Measurements from ENCODE around the gene BAK1.
"Not testable (repeated sequence)": the region's sequence is repeated elsewhere in the genome, so short reads cannot be mapped to it uniquely, and the experiment has no call there.

Gene BAK1

GRCh38 chr6:33545292-33545691 is 34.8 kb downstream of the BAK1 start:
- H2BK12ac ChIP-seq (ENCODE audit: low read length in 2 of 2); H3K9me3 ChIP-seq (ENCODE audit: control insufficient read depth, low read length); H3K4me2 ChIP-seq (ENCODE audit: low read length, poor library complexity, severe bottlenecking); H3K36me3 ChIP-seq (ENCODE audit: control insufficient read depth in 1 of 2, insufficient read depth in 2 of 2, low read depth in 1 of 2, low read length in 2 of 2); H3K79me1 ChIP-seq (replicated peaks; ENCODE audit: low read length, poor library complexity, severe bottlenecking); H4K91ac ChIP-seq (ENCODE audit: low read length); H2BK15ac ChIP-seq (ENCODE audit: low read depth, poor library complexity, severe bottlenecking); H4K8ac ChIP-seq (ENCODE audit: low read length); H3K23ac ChIP-seq (ENCODE audit: low read length in 2 of 2); H3K14ac ChIP-seq (ENCODE audit: low read length in 2 of 2); H2AFZ ChIP-seq (ENCODE audit: low read depth, low read length); H3K9ac ChIP-seq (ENCODE audit: low read length); H2BK120ac ChIP-seq (ENCODE audit: low read depth, low read length); H3K27ac ChIP-seq (ENCODE audit: low read length, poor library complexity, severe bottlenecking); H3K18ac ChIP-seq (ENCODE audit: low read depth in 1 of 2, low read length in 2 of 2); H3K4ac ChIP-seq (ENCODE audit: low read depth in 1 of 2, low read length in 2 of 2); H2BK5ac ChIP-seq (ENCODE audit: low read depth, low read length, poor library complexity, severe bottlenecking); H3K4me1 ChIP-seq (ENCODE audit: control insufficient read depth, insufficient read depth, low read depth, low read length); H3K27me3 ChIP-seq (ENCODE audit: control insufficient read depth in 1 of 2, insufficient read depth in 1 of 2, low read length in 2 of 2); H2AK5ac ChIP-seq (ENCODE audit: low read length, severe bottlenecking); DNase-seq; H3K4me3 ChIP-seq (ENCODE audit: insufficient read depth in 1 of 2, low read depth in 1 of 2, low read length in 2 of 2): not testable (repeated sequence)
- 86% methylated on average over 11 of the region's 11 CpGs for WGBS

GRCh38 chr6:33543116-33543515 is 37.0 kb downstream of the BAK1 start:
- no peak overlapping the region for H3K4ac ChIP-seq (ENCODE audit: low read depth in 1 of 2, low read length in 2 of 2)
- peaks cover 0 to 2% of the 10 kb centered on the region in 2 experiments for H3K27me3 ChIP-seq (ENCODE audit: control insufficient read depth in 1 of 2, insufficient read depth in 1 of 2, low read length in 2 of 2)
- 83% methylated on average over 4 of the region's 4 CpGs for WGBS
- H3K27ac ChIP-seq (ENCODE audit: low read length, poor library complexity, severe bottlenecking): no peak overlapping the region
- no peak overlapping the region for H3K14ac ChIP-seq (ENCODE audit: low read length in 2 of 2)
- H2BK120ac ChIP-seq (ENCODE audit: low read depth, low read length): no peak overlapping the region
- H3K4me1 ChIP-seq (ENCODE audit: control insufficient read depth, insufficient read depth, low read depth, low read length): no peaks in the 10 kb centered on the region
- H2BK5ac ChIP-seq (ENCODE audit: low read depth, low read length, poor library complexity, severe bottlenecking): no peak overlapping the region
- H3K4me3 ChIP-seq (ENCODE audit: insufficient read depth in 1 of 2, low read depth in 1 of 2, low read length in 2 of 2): no peak overlapping the region
- no peaks in the 10 kb centered on the region for H3K9me3 ChIP-seq (ENCODE audit: control insufficient read depth, low read length)
- no peak overlapping the region for H2BK12ac ChIP-seq (ENCODE audit: low read length in 2 of 2)
- no peak overlapping the region for H2BK15ac ChIP-seq (ENCODE audit: low read depth, poor library complexity, severe bottlenecking)
- DNase-seq: no peak
- H4K91ac ChIP-seq (ENCODE audit: low read length): no peak overlapping the region
- no peak overlapping the region for H4K8ac ChIP-seq (ENCODE audit: low read length)
- H3K4me2 ChIP-seq (ENCODE audit: low read length, poor library complexity, severe bottlenecking): no peak overlapping the region
- no peak overlapping the region for H3K23ac ChIP-seq (ENCODE audit: low read length in 2 of 2)
- no peaks in the 10 kb centered on the region for H3K36me3 ChIP-seq (ENCODE audit: control insufficient read depth in 1 of 2, insufficient read depth in 2 of 2, low read depth in 1 of 2, low read length in 2 of 2)
- no peak overlapping the region for H2AK5ac ChIP-seq (ENCODE audit: low read length, severe bottlenecking)
- H3K18ac ChIP-seq (ENCODE audit: low read depth in 1 of 2, low read length in 2 of 2): no peak overlapping the region
- H3K9ac ChIP-seq (ENCODE audit: low read length): no peak overlapping the region
- no peaks in the 10 kb centered on the region for H3K79me1 ChIP-seq (replicated peaks; ENCODE audit: low read length, poor library complexity, severe bottlenecking)
- no peak overlapping the region for H2AFZ ChIP-seq (ENCODE audit: low read depth, low read length)

- no peaks in the 10 kb centered on the region for H3K4me1 ChIP-seq (ENCODE audit: control insufficient read depth, insufficient read depth, low read depth, low read length)
- H3K4ac ChIP-seq (ENCODE audit: low read depth in 1 of 2, low read length in 2 of 2): no peak overlapping the region
- no peak for DNase-seq
- H3K18ac ChIP-seq (ENCODE audit: low read depth in 1 of 2, low read length in 2 of 2): no peak overlapping the region
- H2AFZ ChIP-seq (ENCODE audit: low read depth, low read length): no peak overlapping the region
- no peak overlapping the region for H2AK5ac ChIP-seq (ENCODE audit: low read length, severe bottlenecking)
- H3K27ac ChIP-seq (ENCODE audit: low read length, poor library complexity, severe bottlenecking): no peak overlapping the region
- H3K79me1 ChIP-seq (replicated peaks; ENCODE audit: low read length, poor library complexity, severe bottlenecking): no peaks in the 10 kb centered on the region
- H3K14ac ChIP-seq (ENCODE audit: low read length in 2 of 2): no peak overlapping the region
- no peak overlapping the region for H2BK12ac ChIP-seq (ENCODE audit: low read length in 2 of 2)
- H3K27me3 ChIP-seq (ENCODE audit: control insufficient read depth in 1 of 2, insufficient read depth in 1 of 2, low read length in 2 of 2): no peaks in the 10 kb centered on the region
- no peak overlapping the region for H2BK120ac ChIP-seq (ENCODE audit: low read depth, low read length)
- H4K91ac ChIP-seq (ENCODE audit: low read length): no peak overlapping the region
- no peak overlapping the region for H2BK5ac ChIP-seq (ENCODE audit: low read depth, low read length, poor library complexity, severe bottlenecking)
- no peak overlapping the region for H3K23ac ChIP-seq (ENCODE audit: low read length in 2 of 2)
- no peak overlapping the region for H4K8ac ChIP-seq (ENCODE audit: low read length)
- H2BK15ac ChIP-seq (ENCODE audit: low read depth, poor library complexity, severe bottlenecking): no peak overlapping the region
- no peak overlapping the region for H3K4me3 ChIP-seq (ENCODE audit: insufficient read depth in 1 of 2, low read depth in 1 of 2, low read length in 2 of 2)
- H3K36me3 ChIP-seq (ENCODE audit: control insufficient read depth in 1 of 2, insufficient read depth in 2 of 2, low read depth in 1 of 2, low read length in 2 of 2): no peaks in the 10 kb centered on the region
- H3K9ac ChIP-seq (ENCODE audit: low read length): no peak overlapping the region
- H3K9me3 ChIP-seq (ENCODE audit: control insufficient read depth, low read length): no peaks in the 10 kb centered on the region
- 100% methylated on average over 1 of the region's 1 CpG for WGBS
- no peak overlapping the region for H3K4me2 ChIP-seq (ENCODE audit: low read length, poor library complexity, severe bottlenecking)
These were observed 39.3 kb downstream of the BAK1 start for GRCh38 chr6:33540768-33541167.

DNA sequence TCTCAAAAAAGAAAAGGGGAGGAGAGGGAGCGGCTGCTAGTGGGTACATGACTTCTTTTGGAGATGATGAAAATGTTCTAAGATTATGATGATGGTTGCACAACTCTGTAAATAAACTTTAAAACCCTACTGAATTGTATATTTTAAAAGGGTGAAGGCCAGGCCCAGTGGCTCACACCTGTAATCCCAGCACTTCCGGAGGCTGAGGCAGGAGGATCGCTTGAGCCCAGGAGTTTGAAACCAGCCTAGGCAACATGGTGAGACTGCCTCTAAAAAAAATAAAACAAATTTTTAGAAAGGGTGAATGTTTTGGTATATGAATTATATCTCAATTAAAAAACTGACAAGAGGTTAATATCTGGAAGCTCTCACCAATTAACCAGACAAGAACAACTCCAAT is 45.4 kb downstream of the BAK1 start:
- Histone ChIP-seq H4K8ac (ENCODE audit: low read length) (no peak overlapping the region), H3K9me3 (ENCODE audit: control insufficient read depth, low read length) (no peaks in the 10 kb centered on the region), H3K23ac (ENCODE audit: low read length in 2 of 2) (no peak overlapping the region), H3K27me3 (ENCODE audit: control insufficient read depth in 1 of 2, insufficient read depth in 1 of 2, low read length in 2 of 2) (peaks cover 0 to 4% of the 10 kb centered on the region in 2 experiments), H3K18ac (ENCODE audit: low read depth in 1 of 2, low read length in 2 of 2) (no peak overlapping the region), H3K27ac (ENCODE audit: low read length, poor library complexity, severe bottlenecking) (no peak overlapping the region), H3K4ac (ENCODE audit: low read depth in 1 of 2, low read length in 2 of 2) (no peak overlapping the region), H3K79me1 (replicated peaks; ENCODE audit: low read length, poor library complexity, severe bottlenecking) (no peaks in the 10 kb centered on the region), H2BK120ac (ENCODE audit: low read depth, low read length) (no peak overlapping the region), H2BK15ac (ENCODE audit: low read depth, poor library complexity, severe bottlenecking) (no peak overlapping the region), H3K4me3 (ENCODE audit: insufficient read depth in 1 of 2, low read depth in 1 of 2, low read length in 2 of 2) (no peak overlapping the region), H2BK5ac (ENCODE audit: low read depth, low read length, poor library complexity, severe bottlenecking) (no peak overlapping the region), H3K4me1 (ENCODE audit: control insufficient read depth, insufficient read depth, low read depth, low read length) (no peaks in the 10 kb centered on the region), H3K36me3 (ENCODE audit: control insufficient read depth in 1 of 2, insufficient read depth in 2 of 2, low read depth in 1 of 2, low read length in 2 of 2) (no peaks in the 10 kb centered on the region), H2AFZ (ENCODE audit: low read depth, low read length) (no peak overlapping the region), H2BK12ac (ENCODE audit: low read length in 2 of 2) (no peak overlapping the region), H3K9ac (ENCODE audit: low read length) (no peak overlapping the region), H2AK5ac (ENCODE audit: low read length, severe bottlenecking) (no peak overlapping the region), H3K4me2 (ENCODE audit: low read length, poor library complexity, severe bottlenecking) (no peak overlapping the region), H3K14ac (ENCODE audit: low read length in 2 of 2) (no peak overlapping the region), H4K91ac (ENCODE audit: low read length) (no peak overlapping the region)
- DNase-seq: no peak
- 95% methylated on average over 3 of the region's 3 CpGs for WGBS

Data from mesenchymal stem cell (in vitro differentiated cells and primary cell).